Right lobe of liver (tissue), 6 donors: ENCODE data around the gene SPIRE1. TPM values are rescaled to one million over a fixed set of nuclear protein-coding genes. Genes with fewer than 3 reads are reported as not detected.
"Not testable (repeated sequence)": the region's sequence is repeated elsewhere in the genome, so short reads cannot be mapped to it uniquely, and the experiment has no call there.

ENCODE experiments used
- ATAC-seq, 4 donors: fragments of 200-7000 bp; cut with Tn5 transposase; one replicate each; pipeline ENCODE4 v1.9.1; 2020; ENCODE audit warnings: mild to moderate bottlenecking in 4 of 4, moderate library complexity in 4 of 4
- DNase-seq, 3 donors: peaks; one replicate each; pipeline ENCODE4 v3.0.0-alpha.2; 2020
- H3K27ac ChIP-seq, 3 donors: fragments of 200-600 bp; one replicate each; pipeline ENCODE4 v1.8.0; 2022
- H3K27me3 ChIP-seq, 2 donors: fragments of 200-600 bp; one replicate each; pipeline ENCODE4 v1.8.0; 2022
- H3K36me3 ChIP-seq, 4 donors: fragments of 200-600 bp; sonication (generic) in 1 of 4; one replicate each; pipeline versions ENCODE4 v1.5.1 to v1.8.0; 2017 to 2022; ENCODE audit warnings: control low read depth in 1 of 4
- H3K4me1 ChIP-seq, 4 donors: fragments of 200-600 bp; sonication (generic) in 1 of 4; one replicate each; pipeline versions ENCODE4 v1.5.1 to v1.8.0; 2017 to 2022; ENCODE audit warnings: control low read depth in 1 of 4
- H3K4me3 ChIP-seq, 3 donors: fragments of 200-600 bp; one replicate each; pipeline ENCODE4 v1.8.0; 2022
- H3K9me3 ChIP-seq, 4 donors: fragments of 200-600 bp; sonication (generic) in 1 of 4; one replicate each; pipeline versions ENCODE4 v1.5.1 to v1.8.0; 2017 to 2022; ENCODE audit warnings: control low read depth in 1 of 4
- POLR2A ChIP-seq: fragments of 450-650 bp; IDR thresholded peaks from one replicate; pipeline ENCODE4 v1.6.1; 2017; ENCODE audit warnings: antibody characterized with exemption, mild to moderate bottlenecking
- WGBS: methylation state at CpG from one replicate; pipeline ENCODE4 v1.1.6; 2018; ENCODE audit warnings: low coverage, low lambda C conversion rate; ENCODE audit not compliant: insufficient coverage; ENCODE audit errors: missing lambda C conversion rate; 5-methylcytosine and 5-hydroxymethylcytosine counted together
- intact Hi-C, 2 donors: fragments of 100-400 bp; cut with DNase I; formaldehyde crosslinking; loops; one replicate each; pipeline versions ENCODE4 v1.11.2 to v1.14.1; 2022
- total RNA-seq, 6 experiments: library from RNA; depleted of rRNA in 2 of 6; stranded (reverse); fragments of >200 nt in 2 of 6; fragmentation: NEBNext Ultra II Directional in 3 of 6; extraction: Animal tissue kit (Norgen Biotek cat#: 25700) in 3 of 6; gene quantifications; one replicate each; pipeline versions ENCODE4 v1.1.0 to v1.2.4, GENCODE V29; 2016 to 2023
- TF ChIP-seq, protein P1 (sequence below), 4 donors: fragments of 200-600 bp in 3 of 4; fragments of 450-650 bp in 1 of 4; IDR thresholded peaks; one replicate each; pipeline versions ENCODE4 v1.5.1 to v1.8.0; 2016 to 2022; ENCODE audit warnings: antibody characterized with exemption in 4 of 4, mild to moderate bottlenecking in 2 of 4
- donor health status: DM: no; HTN: yes; CAD: no.
- donor health status: DM: no; HTN: no; CAD: no.
- donor health status: DM: no; HTN: no; CAD: no.
- donor health status: DM: no; HTN: yes; CAD: no.
- donor health status: DM: no; HTN: yes; CAD: no.

The SPIRE1 gene
- total RNA-seq, 6 experiments from 2014 or later = 2.2 to 19.1 (median 7.9) TPM

DNA sequence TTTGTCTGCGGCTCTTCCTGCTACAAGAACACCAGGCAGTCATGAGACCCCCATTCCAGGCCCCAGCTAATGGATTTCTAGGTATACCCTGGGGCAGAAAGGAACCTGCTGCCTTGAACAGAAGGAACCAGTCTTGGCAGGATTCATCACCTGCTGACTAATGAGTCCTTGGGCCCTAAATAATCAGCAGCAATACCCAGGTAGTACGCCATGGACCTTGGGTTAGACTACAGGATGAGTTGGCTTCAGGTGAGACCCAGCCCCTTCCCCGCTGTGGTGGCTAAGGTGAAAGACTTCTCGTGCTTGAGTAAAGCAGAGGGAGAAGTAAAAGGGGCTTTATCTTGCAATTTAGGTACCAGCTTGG lies 105.0 kb downstream of the SPIRE1 start:
- ATAC-seq (peak in 3 of 4 donors; percentile 25 to 40 (median 30)), DNase-seq (no peak)
- 80% methylated on average over 1 of the region's 4 CpGs for WGBS
- Histone ChIP-seq H3K9me3 (no peaks in the 10 kb centered on the region), H3K4me1 (no peaks in the 10 kb centered on the region), H3K4me3 (no peak overlapping the region), H3K36me3 (no peaks in the 10 kb centered on the region), H3K27ac (peak overlapping the region; percentile 19 to 57 (median 38)), H3K27me3 (no peaks in the 10 kb centered on the region)
- TF ChIP-seq, protein P1, sequence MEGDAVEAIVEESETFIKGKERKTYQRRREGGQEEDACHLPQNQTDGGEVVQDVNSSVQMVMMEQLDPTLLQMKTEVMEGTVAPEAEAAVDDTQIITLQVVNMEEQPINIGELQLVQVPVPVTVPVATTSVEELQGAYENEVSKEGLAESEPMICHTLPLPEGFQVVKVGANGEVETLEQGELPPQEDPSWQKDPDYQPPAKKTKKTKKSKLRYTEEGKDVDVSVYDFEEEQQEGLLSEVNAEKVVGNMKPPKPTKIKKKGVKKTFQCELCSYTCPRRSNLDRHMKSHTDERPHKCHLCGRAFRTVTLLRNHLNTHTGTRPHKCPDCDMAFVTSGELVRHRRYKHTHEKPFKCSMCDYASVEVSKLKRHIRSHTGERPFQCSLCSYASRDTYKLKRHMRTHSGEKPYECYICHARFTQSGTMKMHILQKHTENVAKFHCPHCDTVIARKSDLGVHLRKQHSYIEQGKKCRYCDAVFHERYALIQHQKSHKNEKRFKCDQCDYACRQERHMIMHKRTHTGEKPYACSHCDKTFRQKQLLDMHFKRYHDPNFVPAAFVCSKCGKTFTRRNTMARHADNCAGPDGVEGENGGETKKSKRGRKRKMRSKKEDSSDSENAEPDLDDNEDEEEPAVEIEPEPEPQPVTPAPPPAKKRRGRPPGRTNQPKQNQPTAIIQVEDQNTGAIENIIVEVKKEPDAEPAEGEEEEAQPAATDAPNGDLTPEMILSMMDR (IDR thresholded peaks at IDR 0.05) = no peak
- TF ChIP-seq POLR2A = no peak
- intact Hi-C loops = loop anchor here in 1 of 2 donors (10.0 kb wide), 1 partner anchor 92 kb away; no protein-coding TSS in a partner anchor

DNA sequence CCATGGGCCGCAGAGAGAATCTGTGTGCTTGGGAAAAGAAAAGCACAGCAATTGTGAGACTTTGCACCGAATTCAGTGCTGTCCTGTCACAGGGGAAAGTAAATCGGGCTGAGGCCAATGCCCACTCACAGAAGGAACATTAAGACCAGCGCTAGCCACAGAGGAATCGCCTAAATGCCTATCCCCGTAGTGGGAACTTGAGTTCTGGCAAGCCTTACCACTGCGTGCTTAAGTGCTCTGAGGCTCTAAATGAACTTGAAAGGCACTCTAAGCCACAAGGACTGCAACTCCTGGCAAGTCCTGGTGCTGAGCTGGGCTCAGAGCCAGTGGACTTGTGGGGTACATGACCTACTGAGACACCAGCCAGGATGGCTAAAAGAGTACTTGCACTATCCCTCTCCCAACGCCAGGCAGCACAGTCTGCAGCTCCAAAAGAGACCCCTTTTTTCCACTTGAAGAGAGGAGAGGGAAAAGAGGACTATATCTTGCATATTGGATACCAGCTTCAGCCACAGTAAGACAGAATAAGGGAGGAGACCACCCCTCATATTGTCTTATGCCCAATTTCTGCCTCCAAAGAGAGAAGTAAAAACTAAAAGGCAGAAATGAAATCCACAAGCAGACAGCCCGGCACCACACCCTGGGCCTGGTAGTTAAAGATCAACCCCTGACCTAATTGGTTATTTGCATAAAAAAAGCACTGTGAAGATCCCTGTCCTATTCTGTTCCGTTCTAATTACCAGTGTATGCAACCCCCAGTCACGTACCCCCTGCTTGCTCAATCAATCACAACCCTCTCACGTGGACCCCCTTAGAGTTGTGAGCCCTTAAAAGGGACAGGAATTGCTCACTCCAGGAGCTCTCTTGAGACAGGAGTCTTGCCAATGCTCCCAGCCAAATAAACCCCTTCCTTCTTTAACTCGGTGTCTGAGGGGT lies 105.7 kb downstream of the SPIRE1 start:
- H3K4me3 ChIP-seq, H3K36me3 ChIP-seq, H3K9me3 ChIP-seq, H3K4me1 ChIP-seq, H3K27me3 ChIP-seq: not testable (repeated sequence)
- intact Hi-C loops = loop anchor here in 1 of 2 donors (10.0 kb wide), 1 partner anchor 93 kb away; no protein-coding TSS in a partner anchor
- ATAC-seq = peak; percentile 56 to 86 (median 79)
- DNase-seq = peak; percentile 41 to 85 (median 74)
- H3K27ac ChIP-seq = peak overlapping the region; percentile 19 to 57 (median 40)
- 71% methylated on average over 11 of the region's 13 CpGs for WGBS

DNA sequence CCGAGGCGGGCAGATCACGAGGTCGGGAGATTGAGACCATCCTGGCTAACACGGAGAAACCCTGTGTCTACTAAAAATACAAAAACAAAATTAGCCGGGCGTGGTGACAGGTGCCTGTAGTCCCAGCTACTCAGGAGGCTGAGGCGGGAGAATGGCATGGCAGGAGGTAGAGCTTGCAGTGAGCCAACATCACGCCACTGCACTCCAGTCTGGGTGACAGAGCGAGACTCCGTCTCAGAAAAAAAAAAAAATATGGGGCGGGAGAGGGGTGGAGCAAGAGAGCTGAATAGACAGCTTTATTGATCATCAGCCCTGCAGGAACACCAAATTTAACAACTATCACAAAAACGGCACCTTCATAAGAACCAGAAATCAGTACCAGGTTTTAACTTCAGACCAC lies 106.4 kb downstream of the SPIRE1 start:
- DNase-seq, H3K36me3 ChIP-seq, H3K9me3 ChIP-seq, H3K4me3 ChIP-seq, H3K27me3 ChIP-seq, H3K4me1 ChIP-seq: not testable (repeated sequence)
- peak overlapping the region in 2 of 3 donors; percentile 34 to 40 for H3K27ac ChIP-seq
- intact Hi-C loops = loop anchor here in 1 of 2 donors (10.0 kb wide), 1 partner anchor 93 kb away; no protein-coding TSS in a partner anchor
- WGBS = 83% methylated on average over 13 of the region's 13 CpGs
- peak; percentile 8 to 78 (median 52) for ATAC-seq

DNA sequence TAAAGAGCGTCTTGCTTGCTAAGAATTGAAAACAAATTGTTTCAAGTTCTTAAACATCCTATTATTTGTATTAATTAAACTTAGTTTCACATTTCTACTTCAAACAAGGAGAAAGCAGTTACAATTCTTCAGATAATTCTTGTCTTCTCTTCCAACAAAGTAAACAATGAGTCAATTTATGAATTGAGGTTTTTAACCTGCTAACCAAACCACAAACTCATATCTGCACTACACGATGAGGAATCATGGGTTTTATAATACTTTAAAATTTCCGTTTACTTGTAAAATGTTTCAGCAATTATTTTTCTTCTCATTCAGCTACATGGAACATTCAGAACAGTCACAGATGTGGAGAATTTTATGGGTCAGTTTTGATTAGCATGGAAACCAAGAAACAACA lies 114.2 kb downstream of the SPIRE1 start:
- no peaks in the 10 kb centered on the region for H3K36me3 ChIP-seq
- no peak for TF ChIP-seq POLR2A
- TF ChIP-seq, protein P1 (IDR thresholded peaks at IDR 0.05) = no peak
- WGBS = 72% methylated on average over 3 of the region's 3 CpGs
- intact Hi-C loops = no loop called here
- DNase-seq (no peak), ATAC-seq (no peak)
- H3K4me3 ChIP-seq = no peak overlapping the region
- H3K9me3 ChIP-seq = no peaks in the 10 kb centered on the region
- no peak overlapping the region for H3K27ac ChIP-seq
- H3K27me3 ChIP-seq = no peaks in the 10 kb centered on the region
- H3K4me1 ChIP-seq = no peaks in the 10 kb centered on the region

DNA sequence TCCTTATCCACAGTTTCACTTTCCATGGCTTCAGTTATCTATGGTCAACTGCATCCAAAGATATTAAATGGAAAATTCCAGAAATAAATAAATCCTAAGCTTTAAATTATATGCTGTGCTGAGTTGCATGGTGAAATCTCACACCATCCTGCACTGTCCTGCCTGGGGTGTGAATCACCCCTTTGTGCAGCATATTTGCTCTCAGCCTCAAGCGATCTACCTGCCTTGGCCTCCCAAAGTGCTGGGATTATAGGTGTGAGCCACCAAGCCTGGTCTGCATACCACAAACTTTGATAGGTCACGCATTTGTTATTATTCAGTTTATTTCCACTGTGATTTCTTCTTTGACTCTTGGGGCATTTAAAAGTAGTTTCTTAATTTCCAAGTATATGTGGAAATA lies 117.2 kb downstream of the SPIRE1 start:
- Histone ChIP-seq H3K36me3 (no peaks in the 10 kb centered on the region), H3K9me3 (no peaks in the 10 kb centered on the region), H3K4me1 (no peaks in the 10 kb centered on the region), H3K27me3 (no peaks in the 10 kb centered on the region), H3K4me3 (no peak overlapping the region), H3K27ac (no peak overlapping the region)
- intact Hi-C loops = no loop called here
- no peak for TF ChIP-seq POLR2A
- TF ChIP-seq, protein P1 (IDR thresholded peaks at IDR 0.05) = no peak
- no peak for DNase-seq
- 87% methylated on average over 2 of the region's 2 CpGs for WGBS
- ATAC-seq = no peak

DNA sequence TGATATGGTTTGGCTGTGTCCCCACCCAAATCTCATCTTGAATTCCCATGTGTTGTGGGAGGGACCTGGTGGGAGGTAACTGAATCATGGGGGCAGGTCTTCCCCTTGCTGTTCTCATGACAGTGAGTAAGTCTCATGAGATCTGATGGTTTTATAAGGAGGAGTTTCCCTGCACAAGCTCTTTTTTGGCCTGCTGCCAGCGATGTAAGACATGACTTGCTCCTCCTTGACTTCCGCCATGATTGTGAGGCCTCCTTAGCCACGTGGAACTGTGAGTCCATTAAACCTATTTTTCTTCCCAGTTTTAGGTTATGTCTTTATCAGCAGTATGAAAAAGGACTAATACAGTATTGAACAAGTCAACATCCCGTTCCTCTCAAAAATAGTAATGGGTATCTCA lies 118.7 kb downstream of the SPIRE1 start:
- peak in 1 of 3 donors; percentile 49 for DNase-seq
- intact Hi-C loops, H3K4me3 ChIP-seq, ATAC-seq, H3K4me1 ChIP-seq, H3K27me3 ChIP-seq, H3K27ac ChIP-seq, H3K36me3 ChIP-seq, H3K9me3 ChIP-seq: not testable (repeated sequence)
- WGBS = 64% methylated on average over 4 of the region's 4 CpGs
